ENCODE results near the gene DHRSX. TPM values are rescaled to one million over a fixed set of nuclear protein-coding genes. Genes with fewer than 3 reads are reported as not detected.

DHRSX gene
- total and polyA plus RNA-seq, 9 of the 15 experiments (the other 6 are each of a cell fraction or from before 2014, with no cell fraction given), result 0.59 to 11.0 (median 6.2) TPM

DNA sequence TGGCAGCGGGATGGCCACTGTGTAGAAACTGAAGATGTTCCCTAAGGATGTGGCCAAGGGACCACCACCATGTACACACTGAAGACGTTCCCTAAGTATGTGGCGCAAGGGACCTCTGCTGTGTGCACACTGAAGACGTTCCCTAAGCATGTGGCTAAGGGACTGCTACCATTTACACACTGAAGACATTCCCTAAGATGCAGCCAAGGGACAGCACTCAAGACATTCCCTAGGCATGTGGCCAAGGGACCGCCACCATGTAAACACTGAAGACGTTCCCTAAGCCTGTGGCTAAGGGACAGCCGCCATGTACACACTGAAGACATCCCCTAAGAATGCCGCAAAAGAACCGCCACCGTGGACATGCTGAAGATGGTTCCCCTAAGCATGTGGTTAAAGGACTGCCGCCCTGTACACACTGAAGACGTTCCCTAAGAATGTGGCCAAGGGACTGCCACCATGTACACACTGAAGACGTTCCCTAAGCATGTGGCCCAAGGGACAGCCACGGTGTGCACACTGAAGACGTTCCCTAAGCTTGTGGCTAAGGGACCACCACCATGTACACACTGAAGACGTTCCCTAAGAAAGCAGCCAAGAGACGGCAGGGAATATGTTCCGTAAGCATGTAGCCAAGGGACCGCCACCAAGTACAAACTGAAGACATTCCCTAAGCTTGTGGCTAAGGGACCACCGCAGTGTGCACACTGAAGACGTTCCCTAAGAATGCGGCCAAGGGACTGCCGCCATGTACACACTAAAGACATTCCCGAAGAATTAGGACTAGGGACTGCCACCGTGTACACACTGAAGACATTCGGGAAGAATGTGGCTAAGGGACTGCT is 43.3 kb downstream of the DHRSX start (continued):
- TF ChIP-seq, protein P1, sequence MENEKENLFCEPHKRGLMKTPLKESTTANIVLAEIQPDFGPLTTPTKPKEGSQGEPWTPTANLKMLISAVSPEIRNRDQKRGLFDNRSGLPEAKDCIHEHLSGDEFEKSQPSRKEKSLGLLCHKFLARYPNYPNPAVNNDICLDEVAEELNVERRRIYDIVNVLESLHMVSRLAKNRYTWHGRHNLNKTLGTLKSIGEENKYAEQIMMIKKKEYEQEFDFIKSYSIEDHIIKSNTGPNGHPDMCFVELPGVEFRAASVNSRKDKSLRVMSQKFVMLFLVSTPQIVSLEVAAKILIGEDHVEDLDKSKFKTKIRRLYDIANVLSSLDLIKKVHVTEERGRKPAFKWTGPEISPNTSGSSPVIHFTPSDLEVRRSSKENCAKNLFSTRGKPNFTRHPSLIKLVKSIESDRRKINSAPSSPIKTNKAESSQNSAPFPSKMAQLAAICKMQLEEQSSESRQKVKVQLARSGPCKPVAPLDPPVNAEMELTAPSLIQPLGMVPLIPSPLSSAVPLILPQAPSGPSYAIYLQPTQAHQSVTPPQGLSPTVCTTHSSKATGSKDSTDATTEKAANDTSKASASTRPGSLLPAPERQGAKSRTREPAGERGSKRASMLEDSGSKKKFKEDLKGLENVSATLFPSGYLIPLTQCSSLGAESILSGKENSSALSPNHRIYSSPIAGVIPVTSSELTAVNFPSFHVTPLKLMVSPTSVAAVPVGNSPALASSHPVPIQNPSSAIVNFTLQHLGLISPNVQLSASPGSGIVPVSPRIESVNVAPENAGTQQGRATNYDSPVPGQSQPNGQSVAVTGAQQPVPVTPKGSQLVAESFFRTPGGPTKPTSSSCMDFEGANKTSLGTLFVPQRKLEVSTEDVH (IDR thresholded peaks at IDR 0.05; ENCODE audit: low read depth, partially characterized antibody), result peak; percentile 11
- peak; percentile 82 to 89 for TF ChIP-seq FOXK2 (conservative IDR thresholded peaks at IDR 0.05 in 1 of 2, IDR thresholded peaks at IDR 0.05 in 1 of 2; ENCODE audit: low read depth in 2 of 2)
- TF ChIP-seq YY1 (IDR thresholded peaks at IDR 0.05; ENCODE audit: borderline replicate concordance in 1 of 3, control insufficient read depth in 1 of 3, extremely low read depth in 1 of 3, insufficient read depth in 3 of 3, insufficient read length in 1 of 3, insufficient replicate concordance in 2 of 3, low read depth in 1 of 3, low read length in 2 of 3), result peak in 2 of 3 experiments; percentile 68 to 74
- 0 out of 2 replicates have a peak, but pooled peaks have one; percentile 21 for TF ChIP-seq MBD2 (IDR thresholded peaks at IDR 0.05; ENCODE audit: borderline replicate concordance, low read depth)
- peak; percentile 62 for TF ChIP-seq SMAD1 (IDR thresholded peaks at IDR 0.05; ENCODE audit: low read depth, low read length, partially characterized antibody)
- TF ChIP-seq ERF (CRISPR knock-in tag; IDR thresholded peaks at IDR 0.05), result no peak
- no peak for TF ChIP-seq ZNF140 (CRISPR knock-in tag; IDR thresholded peaks at IDR 0.05)
- TF ChIP-seq, protein P2, sequence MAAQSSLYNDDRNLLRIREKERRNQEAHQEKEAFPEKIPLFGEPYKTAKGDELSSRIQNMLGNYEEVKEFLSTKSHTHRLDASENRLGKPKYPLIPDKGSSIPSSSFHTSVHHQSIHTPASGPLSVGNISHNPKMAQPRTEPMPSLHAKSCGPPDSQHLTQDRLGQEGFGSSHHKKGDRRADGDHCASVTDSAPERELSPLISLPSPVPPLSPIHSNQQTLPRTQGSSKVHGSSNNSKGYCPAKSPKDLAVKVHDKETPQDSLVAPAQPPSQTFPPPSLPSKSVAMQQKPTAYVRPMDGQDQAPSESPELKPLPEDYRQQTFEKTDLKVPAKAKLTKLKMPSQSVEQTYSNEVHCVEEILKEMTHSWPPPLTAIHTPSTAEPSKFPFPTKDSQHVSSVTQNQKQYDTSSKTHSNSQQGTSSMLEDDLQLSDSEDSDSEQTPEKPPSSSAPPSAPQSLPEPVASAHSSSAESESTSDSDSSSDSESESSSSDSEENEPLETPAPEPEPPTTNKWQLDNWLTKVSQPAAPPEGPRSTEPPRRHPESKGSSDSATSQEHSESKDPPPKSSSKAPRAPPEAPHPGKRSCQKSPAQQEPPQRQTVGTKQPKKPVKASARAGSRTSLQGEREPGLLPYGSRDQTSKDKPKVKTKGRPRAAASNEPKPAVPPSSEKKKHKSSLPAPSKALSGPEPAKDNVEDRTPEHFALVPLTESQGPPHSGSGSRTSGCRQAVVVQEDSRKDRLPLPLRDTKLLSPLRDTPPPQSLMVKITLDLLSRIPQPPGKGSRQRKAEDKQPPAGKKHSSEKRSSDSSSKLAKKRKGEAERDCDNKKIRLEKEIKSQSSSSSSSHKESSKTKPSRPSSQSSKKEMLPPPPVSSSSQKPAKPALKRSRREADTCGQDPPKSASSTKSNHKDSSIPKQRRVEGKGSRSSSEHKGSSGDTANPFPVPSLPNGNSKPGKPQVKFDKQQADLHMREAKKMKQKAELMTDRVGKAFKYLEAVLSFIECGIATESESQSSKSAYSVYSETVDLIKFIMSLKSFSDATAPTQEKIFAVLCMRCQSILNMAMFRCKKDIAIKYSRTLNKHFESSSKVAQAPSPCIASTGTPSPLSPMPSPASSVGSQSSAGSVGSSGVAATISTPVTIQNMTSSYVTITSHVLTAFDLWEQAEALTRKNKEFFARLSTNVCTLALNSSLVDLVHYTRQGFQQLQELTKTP (IDR thresholded peaks at IDR 0.05; ENCODE audit: low read depth in 1 of 2, partially characterized antibody in 2 of 2), result peak in 1 of 2 experiments; percentile 41
- TF ChIP-seq, protein P3, sequence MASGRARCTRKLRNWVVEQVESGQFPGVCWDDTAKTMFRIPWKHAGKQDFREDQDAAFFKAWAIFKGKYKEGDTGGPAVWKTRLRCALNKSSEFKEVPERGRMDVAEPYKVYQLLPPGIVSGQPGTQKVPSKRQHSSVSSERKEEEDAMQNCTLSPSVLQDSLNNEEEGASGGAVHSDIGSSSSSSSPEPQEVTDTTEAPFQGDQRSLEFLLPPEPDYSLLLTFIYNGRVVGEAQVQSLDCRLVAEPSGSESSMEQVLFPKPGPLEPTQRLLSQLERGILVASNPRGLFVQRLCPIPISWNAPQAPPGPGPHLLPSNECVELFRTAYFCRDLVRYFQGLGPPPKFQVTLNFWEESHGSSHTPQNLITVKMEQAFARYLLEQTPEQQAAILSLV (tag; IDR thresholded peaks at IDR 0.05), result peak; percentile 23; the same call in 1 of the 2 replicates
- peak; percentile 67 for TF ChIP-seq MIER1 (IDR thresholded peaks at IDR 0.05; ENCODE audit: low read depth)
- no peak for TF ChIP-seq ZFP1 (CRISPR knock-in tag; IDR thresholded peaks at IDR 0.05)
- TF ChIP-seq HDAC3 (IDR thresholded peaks at IDR 0.05; ENCODE audit: borderline replicate concordance, partially characterized antibody), result peak; percentile 17
- peak; percentile 71; the same call in 1 of the 2 replicates for TF ChIP-seq ESRRA (IDR thresholded peaks at IDR 0.05; ENCODE audit: borderline replicate concordance, low read depth)
- peak; percentile 13 for TF ChIP-seq CBFA2T3 (IDR thresholded peaks at IDR 0.05)
- 0 out of 2 replicates have a peak, but pooled peaks have one; percentile 3 for TF ChIP-seq BCOR (IDR thresholded peaks at IDR 0.05)
- TF ChIP-seq TEAD2 (tag; IDR thresholded peaks at IDR 0.05), result peak; percentile 88
